ENCODE data around the gene ARHGAP4.

The ARHGAP4 gene

GRCh38 chrX:153861733-153862310 is 64.2 kb downstream of the ARHGAP4 start:
- DNase-seq (ENCODE audit: low read depth): no peak
- no peak overlapping the region for H3K4me3 ChIP-seq (ENCODE audit: low read depth, low read length)
- no peak for TF ChIP-seq CTCF (IDR thresholded peaks at IDR 0.05; ENCODE audit: low read depth, low read length, missing control alignments)
- in situ Hi-C loops (cut with HindIII; ENCODE audit: low sequenced_read_pairs): no loop called here

- in situ Hi-C loops (cut with HindIII; ENCODE audit: low sequenced_read_pairs): no loop called here
- no peak for TF ChIP-seq CTCF (IDR thresholded peaks at IDR 0.05; ENCODE audit: low read depth, low read length, missing control alignments)
- no peak overlapping the region for H3K4me3 ChIP-seq (ENCODE audit: low read depth, low read length)
- DNase-seq (ENCODE audit: low read depth): no peak
These were observed 64.9 kb downstream of the ARHGAP4 start for GRCh38 chrX:153861151-153861550.
